NB4 (cell line): ENCODE data around the gene CDH2.

Source experiments
- DNase-seq: peaks from one replicate; pipeline ENCODE4 v3.0.0; 2010; ENCODE audit warnings: low read depth
- H3K4me3 ChIP-seq: one replicate; pipeline ENCODE4 v1.5.1; 2011; ENCODE audit warnings: mild to moderate bottlenecking, low read depth, low read length, moderate library complexity
- MYC ChIP-seq: IDR thresholded peaks from 2 replicates; pipeline ENCODE4 v1.6.1; 2011; ENCODE audit warnings: low read depth, low read length
- POLR2A ChIP-seq: IDR thresholded peaks from 2 replicates; pipeline ENCODE4 v1.6.1; 2011; ENCODE audit warnings: mild to moderate bottlenecking; ENCODE audit not compliant: insufficient read length; ENCODE audit errors: extremely low read depth
- TF ChIP-seq, protein P1 (sequence below): IDR thresholded peaks from one replicate; pipeline ENCODE4 v1.5.1; 2012; ENCODE audit warnings: low read depth, low read length
- TF ChIP-seq, protein P2 (sequence below): IDR thresholded peaks from 2 replicates; pipeline ENCODE4 v1.6.1; 2011; ENCODE audit warnings: low read depth, low read length

CDH2 gene

DNA sequence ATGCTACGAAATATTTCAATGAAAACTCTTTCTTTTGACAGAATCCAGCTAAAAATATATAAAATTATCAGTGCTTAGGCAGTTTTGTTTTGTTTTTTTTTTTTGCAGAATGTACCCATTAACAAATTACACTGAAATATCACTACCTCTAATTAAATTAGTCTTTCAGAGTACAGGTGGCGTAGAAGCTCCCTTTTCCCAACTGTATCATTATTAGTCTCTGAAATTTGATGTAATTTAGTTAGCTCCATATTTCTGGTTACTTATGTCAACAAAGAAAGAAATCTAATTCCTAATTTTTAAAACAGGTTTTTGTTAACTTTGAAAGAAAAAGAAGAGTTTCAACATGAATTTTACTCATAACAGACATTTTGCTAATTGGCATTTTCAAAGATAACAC lies 149.2 kb downstream of the CDH2 start:
- DNase-seq, result no peak
- no peak for TF ChIP-seq MYC
- TF ChIP-seq, protein P1, sequence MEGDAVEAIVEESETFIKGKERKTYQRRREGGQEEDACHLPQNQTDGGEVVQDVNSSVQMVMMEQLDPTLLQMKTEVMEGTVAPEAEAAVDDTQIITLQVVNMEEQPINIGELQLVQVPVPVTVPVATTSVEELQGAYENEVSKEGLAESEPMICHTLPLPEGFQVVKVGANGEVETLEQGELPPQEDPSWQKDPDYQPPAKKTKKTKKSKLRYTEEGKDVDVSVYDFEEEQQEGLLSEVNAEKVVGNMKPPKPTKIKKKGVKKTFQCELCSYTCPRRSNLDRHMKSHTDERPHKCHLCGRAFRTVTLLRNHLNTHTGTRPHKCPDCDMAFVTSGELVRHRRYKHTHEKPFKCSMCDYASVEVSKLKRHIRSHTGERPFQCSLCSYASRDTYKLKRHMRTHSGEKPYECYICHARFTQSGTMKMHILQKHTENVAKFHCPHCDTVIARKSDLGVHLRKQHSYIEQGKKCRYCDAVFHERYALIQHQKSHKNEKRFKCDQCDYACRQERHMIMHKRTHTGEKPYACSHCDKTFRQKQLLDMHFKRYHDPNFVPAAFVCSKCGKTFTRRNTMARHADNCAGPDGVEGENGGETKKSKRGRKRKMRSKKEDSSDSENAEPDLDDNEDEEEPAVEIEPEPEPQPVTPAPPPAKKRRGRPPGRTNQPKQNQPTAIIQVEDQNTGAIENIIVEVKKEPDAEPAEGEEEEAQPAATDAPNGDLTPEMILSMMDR, result no peak
- no peak for TF ChIP-seq POLR2A
- TF ChIP-seq, protein P2, sequence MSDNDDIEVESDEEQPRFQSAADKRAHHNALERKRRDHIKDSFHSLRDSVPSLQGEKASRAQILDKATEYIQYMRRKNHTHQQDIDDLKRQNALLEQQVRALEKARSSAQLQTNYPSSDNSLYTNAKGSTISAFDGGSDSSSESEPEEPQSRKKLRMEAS, result no peak
- H3K4me3 ChIP-seq, result no peak overlapping the region

DNA sequence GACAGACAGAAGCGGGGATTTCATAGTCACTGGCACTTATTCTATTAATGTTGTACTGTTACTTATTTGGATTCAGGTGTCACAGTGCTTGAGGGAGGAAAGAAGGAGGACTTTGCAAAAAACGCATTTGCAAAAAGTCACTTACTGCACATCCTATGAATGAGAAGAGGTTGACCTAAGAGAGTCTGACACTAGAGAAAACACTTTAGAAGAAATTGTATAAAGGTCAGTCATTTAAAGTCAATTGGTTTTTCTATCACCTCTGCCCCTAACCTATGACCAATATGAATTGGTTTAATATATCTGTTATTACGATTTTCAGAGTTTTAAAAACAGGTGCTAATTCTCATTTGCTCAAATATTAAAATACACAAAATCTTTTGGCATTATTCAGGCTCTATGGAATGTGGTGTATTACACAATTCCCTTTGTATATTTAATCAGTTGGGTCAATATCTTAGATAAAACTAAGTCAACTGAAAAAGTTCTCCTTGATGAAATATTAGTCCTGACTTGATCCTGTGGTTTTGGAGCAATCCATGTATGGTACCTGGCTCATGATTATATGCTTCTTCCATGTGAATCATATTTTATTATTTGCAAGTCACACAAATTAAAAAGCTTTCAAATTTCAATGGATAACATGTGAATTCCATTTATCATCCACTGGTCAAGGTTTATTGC lies 157.4 kb downstream of the CDH2 start:
- TF ChIP-seq, protein P1, result no peak
- TF ChIP-seq, protein P2, result no peak
- no peak for TF ChIP-seq MYC
- TF ChIP-seq POLR2A, result no peak
- no peak for DNase-seq
- H3K4me3 ChIP-seq, result no peak overlapping the region

DNA sequence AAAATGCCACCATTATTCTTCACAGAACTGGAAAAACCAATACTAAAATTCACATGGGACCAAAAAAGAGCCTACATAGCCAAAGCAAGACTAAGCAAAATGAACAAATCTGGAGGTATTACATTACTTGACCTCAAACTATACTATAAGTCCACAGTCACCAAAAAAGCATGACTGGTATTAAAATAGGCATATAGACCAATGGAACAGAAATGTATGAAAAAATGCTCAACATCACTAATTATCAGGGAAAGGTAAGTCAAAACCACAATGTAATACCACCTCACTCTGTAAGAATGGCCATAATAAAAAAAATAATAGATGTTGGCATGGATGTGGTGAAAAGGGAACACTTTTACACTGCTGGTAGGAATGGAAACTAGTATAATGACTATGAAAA lies 158.6 kb downstream of the CDH2 start:
- TF ChIP-seq POLR2A (no peak), MYC (no peak)
- TF ChIP-seq, protein P1, result no peak
- TF ChIP-seq, protein P2, result no peak
- no peak for DNase-seq

DNA sequence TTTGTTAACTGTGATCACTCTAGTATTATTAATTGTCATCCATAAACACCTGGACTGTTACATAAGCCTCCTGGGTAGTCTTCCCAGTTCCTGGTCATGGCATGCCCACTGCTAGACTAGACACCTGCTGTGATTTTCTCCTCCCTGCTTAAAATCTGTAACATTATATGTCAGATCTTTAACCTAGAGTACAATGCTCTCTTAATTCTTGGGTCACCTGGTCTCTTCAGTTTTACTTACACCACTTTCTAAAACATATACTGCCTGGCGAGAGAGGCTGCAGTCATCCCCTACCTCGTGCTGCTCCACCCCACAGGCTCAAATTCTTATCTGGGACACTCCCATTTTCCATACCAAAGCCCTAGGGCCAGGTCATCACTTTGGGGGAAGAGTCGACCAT lies 161.3 kb downstream of the CDH2 start:
- DNase-seq, result no peak
- H3K4me3 ChIP-seq, result no peak overlapping the region
- TF ChIP-seq, protein P1, result no peak
- TF ChIP-seq, protein P2, result no peak
- TF ChIP-seq MYC (no peak), POLR2A (no peak)

More for the DNA sequence above, 158.6 kb downstream of the CDH2 start:
- H3K4me3 ChIP-seq, result no peak overlapping the region

DNA sequence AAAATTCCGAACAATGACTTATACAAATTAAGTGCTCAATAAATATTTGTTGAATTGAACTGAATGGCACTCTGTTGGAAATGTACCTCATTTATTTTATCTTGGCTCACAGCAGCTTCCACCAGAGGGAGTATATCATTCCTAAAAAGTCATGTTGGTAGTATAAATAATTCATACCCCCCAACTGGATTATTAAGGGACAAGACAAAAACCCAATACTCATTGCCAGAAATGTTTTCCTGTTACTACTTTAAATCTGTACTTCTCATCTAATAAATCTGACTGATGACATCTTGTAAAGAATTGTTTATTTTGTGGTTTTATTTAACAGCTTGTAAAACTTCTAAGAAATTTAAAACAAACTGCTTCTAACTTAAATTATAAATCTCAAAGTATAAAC lies 163.9 kb downstream of the CDH2 start:
- no peak overlapping the region for H3K4me3 ChIP-seq
- no peak for TF ChIP-seq MYC
- TF ChIP-seq, protein P1, result no peak
- TF ChIP-seq, protein P2, result no peak
- no peak for TF ChIP-seq POLR2A
- no peak for DNase-seq
